ENCODE measurements around the gene RBM19.
A peak's percentile ranks its signal among the peaks of the same experiment; 100 is the strongest.

DNA sequence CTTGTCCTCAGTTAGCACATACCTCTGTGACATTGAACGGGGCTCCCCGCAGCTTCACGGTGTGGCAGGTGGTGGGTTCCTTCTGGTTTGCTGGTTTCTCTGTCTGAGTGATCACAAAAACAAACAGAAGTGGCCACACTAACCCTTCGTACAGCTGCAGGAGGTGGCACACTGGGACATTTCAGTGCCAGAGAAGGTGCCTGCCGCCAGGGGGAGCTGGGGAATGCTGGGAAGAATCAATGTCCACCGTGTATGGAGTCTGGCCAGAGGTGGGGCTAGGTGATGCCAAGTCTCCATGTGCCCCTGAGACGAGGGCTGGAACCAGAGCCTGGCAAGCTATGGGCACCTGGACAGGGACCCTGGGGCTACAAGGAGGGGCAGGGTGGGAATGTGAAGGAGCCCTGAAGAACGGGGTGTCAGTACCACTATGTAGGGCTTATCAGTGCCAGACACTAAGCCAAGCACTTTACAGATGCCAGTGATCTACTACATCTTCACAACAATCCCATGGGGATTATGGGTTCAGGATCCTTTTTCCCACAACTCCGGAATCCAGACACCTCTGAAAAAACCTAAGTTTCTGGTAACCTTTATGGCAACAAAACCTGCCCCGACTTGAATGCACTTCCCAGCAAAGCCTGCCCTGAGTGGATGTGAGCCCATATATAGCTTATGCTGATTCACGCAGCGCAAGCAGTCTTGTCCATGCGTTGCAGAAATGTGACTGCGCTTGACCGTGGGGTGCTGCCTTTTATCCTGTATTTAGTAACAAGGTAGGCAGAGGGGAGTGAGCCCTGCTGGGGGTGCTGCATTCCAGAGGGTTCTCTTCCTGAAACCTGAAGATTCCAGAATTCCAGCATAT, 10.8 kb downstream of the RBM19 start:
- TF ChIP-seq, protein P1, sequence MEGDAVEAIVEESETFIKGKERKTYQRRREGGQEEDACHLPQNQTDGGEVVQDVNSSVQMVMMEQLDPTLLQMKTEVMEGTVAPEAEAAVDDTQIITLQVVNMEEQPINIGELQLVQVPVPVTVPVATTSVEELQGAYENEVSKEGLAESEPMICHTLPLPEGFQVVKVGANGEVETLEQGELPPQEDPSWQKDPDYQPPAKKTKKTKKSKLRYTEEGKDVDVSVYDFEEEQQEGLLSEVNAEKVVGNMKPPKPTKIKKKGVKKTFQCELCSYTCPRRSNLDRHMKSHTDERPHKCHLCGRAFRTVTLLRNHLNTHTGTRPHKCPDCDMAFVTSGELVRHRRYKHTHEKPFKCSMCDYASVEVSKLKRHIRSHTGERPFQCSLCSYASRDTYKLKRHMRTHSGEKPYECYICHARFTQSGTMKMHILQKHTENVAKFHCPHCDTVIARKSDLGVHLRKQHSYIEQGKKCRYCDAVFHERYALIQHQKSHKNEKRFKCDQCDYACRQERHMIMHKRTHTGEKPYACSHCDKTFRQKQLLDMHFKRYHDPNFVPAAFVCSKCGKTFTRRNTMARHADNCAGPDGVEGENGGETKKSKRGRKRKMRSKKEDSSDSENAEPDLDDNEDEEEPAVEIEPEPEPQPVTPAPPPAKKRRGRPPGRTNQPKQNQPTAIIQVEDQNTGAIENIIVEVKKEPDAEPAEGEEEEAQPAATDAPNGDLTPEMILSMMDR (conservative IDR thresholded peaks at IDR 0.05 in 1 of 2, IDR thresholded peaks at IDR 0.05 in 1 of 2; ENCODE audit: low read depth in 1 of 2, low read length in 2 of 2), result peak; percentile 21 to 52
- no peak for TF ChIP-seq EZH2 (IDR thresholded peaks at IDR 0.05; ENCODE audit: low read length, missing control alignments)
